Activated naive CD4-positive, alpha-beta T cell treated with anti-CD3 and anti-CD28 coated beads, Interleukin-2, amount 50 U/mL, for 16 hours (primary cell): ENCODE data around the gene SMYD3.

ENCODE experiments used
- DNase-seq: peaks from one replicate; pipeline ENCODE4 v3.0.0-alpha.2; 2020

SMYD3 gene

DNA sequence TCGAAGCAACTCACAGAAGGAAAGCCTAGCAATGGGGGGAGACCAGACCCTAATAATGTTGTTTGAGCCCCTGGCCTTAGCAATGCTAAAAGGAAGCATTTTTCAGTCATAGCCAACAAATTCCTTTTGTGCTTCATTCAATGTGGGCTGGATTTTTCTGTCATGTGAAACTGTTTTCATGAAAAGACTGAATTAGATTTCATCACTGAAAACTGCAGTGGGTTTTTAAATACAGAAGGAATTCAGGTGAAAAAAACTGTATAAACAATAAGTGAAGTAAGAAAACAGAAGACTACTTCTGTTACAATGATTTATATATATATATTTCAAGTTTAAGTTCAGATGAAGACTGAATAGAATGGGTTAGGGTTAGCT, 204.8 kb downstream of the SMYD3 start:
- DNase-seq, result no peak

DNA sequence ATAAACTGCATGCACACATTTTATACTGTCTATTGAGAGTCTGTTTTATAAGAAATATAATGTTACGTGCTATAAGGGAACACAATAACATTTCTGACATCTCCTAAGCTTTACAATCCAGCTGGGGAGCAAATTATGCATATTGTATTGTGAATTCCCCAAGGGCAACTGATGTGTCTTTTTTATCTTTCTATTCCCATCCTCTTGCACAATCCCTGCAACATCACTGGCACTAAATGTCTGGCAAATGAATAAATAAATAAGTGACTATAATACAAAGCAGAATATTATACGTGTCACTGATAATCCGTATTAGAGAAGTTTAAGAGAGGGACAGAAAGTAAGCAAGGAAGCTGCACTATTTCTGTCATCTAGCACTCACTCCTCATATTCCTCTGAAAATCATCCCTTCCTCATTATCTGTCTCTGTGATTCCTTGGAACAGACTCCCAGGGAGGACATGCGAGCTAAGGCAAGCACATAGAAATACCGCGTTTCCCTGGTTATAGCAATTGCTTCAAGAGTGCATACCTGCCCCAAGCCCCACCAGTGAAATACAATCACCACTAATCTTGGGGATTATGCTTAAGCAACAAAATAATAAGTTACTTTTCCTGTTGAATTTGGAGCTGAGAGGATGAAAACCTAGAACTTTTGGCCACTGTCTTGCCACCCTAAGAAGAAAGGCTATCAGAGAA, 205.4 kb downstream of the SMYD3 start:
- DNase-seq, result no peak

DNA sequence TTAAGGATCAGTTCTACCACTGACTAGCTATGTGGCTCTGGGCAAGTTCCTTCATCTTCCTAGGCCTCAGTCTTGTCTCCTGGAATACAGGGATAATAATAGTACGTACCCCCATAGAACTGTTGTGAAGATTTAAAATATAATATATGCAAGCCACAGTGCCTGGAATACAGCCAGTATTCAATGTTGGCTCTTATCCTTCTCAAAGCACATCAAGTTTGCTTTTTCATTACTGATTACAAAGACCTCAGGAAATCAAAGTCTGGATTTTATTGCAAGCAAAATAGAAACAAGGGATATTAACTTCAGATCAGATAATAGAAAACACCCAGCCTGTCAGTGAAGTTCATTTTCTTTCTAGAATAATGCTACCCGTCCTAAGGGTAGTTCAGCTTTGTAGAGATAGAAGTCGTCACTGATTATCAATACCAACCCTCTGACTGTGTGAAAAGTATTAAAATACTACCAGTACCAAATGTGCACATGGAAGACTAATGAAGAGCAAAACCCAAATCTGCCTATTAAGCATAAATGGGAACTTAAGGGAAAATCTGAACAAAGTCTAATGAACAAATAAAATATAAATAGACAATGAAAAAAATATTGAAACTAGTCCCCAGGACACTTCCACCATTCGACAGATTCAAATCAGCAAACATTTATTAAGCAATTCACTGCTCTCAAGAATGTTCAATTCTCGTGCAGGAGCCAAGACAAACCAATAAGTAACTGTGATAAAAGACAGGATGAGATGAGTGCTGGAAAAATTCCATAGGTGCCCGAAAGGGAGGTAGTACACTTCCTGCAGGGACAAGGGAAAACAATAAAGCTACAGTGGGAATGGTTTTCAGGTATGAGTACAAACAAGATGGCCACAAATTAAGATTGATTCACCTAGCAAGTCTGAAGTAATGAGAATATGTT, 206.2 kb downstream of the SMYD3 start:
- no peak for DNase-seq

DNA sequence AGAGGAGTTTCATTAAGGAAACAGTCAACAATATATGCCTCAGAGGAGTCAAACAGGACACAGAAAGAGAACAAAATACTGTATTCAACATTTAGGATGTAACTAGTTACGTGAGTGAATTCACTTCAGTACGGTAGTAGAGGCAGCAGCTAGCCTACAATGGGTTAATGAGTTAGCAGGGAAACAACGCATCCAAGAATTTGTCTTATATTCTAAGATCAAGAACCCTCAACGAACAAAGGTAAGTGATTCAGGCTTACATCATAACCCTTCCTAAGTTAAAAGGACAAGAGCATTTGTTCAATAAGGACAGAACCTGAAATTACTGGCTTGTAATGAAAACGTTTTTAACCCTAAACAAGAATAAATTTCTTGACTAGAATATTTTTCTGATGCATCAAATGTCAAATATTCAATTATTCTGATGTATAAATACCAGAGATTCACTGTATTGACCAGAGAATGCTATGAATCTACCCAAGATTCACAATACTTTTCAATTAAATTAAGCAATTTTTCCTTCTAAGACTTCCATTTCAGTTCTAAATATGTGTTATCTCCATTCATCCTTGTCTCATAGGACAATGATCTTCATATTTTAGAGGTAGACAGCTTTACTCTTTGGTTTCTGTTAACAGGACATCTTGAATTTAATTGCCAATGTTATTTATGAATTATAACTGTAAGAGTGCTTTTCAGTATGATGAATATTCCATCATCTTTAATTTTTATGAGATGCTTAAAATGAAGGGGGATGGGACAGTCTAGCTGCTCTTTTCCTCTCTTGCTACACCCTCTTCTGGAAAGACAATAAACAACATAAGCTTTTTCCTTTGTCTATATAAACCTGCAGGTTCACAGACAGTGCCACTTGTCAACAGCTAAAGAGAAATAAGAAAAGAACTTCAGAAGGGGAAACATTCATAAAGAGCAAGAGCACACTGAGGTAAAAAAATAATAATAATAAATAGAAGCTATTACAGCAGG, 209.5 kb downstream of the SMYD3 start:
- DNase-seq, result no peak

DNA sequence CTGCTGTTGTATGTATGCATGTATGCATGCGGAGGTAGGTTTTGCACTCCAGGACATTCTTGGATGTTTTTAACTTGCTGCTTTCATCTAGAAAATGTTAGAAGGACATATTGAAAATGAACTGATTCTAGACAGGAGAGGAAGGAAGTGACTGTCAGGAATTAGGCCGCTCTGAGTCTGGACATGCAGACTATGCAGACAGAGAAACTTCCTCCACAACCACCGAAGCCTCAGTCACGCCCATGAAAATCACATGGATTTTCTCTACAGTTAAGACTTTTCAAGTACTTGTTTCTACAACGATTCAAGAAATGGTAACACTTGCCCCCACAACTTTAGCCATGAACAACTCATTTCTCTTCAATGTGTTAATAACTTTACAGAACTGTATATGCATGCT, 211.1 kb downstream of the SMYD3 start:
- DNase-seq, result no peak

DNA sequence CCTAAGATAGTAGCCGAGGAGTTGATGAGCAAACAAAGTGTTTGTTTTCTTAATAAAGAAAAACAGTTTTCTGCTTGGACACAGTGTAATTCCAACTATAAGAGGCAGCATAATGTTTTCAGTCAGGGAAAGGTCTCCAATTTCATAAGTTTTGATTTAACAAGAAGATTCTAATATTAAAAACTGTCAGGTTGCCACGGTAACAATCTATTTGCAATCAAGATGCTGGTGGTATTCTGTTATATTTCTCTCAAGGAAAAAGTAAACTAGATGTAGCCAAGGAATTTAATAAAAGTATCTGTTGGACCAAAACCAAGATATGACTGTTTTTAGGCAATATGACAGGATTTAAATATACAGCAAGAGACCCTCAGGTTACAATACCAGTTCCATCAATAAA, 211.7 kb downstream of the SMYD3 start:
- no peak for DNase-seq

DNA sequence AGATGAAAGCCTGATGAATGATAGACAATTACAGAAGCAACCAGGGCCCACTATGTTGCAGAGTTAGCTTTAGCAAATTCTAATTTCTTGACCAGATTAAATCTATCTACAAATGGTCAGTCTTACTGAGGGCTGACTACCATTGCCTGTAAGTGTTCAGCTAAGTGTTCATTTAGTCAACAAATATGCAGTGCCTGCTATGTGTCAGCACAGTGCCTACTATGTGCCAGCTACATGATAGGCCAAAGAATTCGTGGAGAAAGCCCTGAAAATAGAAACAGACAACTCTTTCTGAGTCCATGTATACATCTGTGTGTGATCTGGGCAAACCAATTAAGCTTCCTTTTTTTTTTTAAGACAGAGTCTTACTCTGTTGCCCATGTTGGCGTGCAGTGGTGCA, 212.8 kb downstream of the SMYD3 start:
- no peak for DNase-seq

DNA sequence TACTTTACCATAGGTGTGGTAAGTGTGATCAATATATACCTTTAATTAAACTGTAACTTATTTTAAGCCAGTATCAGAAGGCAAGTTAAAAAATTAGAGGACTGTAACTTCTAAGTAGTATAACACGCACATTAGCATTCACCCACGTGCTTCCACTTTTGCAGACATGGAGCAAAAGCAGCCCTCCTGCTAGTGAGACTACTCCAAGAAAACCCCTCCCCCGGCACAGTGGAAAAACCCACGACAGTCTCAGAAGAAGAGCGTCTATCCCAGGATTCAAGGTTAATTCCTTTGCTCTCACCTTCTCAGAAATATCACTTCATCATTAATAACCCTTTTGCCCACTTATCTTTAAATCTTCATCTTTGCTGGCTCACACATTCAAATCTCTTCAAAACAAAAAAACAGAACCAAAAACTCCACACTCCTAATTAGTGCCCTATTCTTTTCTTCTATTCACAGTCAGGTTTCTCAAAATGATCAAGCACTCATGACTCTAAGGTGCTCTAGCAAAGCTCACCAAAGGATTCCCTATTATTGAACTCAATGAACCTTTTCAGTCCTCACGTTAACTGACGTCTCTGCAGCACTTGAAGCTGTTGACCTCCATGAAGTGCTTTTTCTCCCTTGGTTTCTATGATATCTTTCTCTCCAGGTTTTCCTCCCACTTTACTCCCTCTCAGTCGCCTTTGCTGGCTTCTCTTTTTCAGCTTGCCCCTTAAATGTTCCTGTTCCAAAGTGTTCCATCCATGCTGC, 213.5 kb downstream of the SMYD3 start:
- no peak for DNase-seq

DNA sequence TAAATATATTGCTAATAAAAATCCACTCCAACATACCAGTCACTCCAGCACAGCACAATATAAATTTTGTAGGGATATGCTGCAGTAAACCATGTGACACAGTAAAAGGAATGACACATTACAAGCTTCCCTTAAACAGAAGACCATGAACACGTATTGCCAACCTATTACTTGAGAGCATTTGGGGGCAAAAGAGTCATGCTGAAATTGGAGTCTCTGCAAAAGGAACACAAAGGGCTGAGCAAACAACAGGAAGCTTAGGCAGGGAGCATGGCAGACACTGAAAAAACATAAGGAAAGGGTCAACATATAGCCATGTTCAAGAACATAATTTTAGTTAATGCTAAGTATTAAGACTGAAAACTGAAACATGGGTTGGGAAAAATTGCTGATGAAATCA, 214.5 kb downstream of the SMYD3 start:
- DNase-seq, result no peak

DNA sequence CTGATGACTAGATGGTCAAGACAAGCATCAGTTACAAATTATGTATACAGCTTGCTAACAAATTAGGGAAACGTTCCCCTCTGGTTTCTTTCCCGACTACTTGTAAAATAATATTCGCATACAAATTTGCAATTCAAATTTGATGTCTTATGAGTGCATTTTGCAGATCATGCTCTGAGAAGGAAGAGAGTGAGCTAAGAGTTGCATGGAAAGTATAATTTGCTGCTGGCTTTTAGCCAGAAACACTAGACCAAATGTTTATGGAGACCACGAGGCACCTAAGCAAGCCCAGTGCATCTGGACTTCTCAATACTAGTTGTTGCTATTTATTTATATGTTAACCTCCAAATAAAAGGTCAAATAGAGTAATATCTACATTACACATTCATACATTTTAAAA, 216.0 kb downstream of the SMYD3 start:
- no peak for DNase-seq

DNA sequence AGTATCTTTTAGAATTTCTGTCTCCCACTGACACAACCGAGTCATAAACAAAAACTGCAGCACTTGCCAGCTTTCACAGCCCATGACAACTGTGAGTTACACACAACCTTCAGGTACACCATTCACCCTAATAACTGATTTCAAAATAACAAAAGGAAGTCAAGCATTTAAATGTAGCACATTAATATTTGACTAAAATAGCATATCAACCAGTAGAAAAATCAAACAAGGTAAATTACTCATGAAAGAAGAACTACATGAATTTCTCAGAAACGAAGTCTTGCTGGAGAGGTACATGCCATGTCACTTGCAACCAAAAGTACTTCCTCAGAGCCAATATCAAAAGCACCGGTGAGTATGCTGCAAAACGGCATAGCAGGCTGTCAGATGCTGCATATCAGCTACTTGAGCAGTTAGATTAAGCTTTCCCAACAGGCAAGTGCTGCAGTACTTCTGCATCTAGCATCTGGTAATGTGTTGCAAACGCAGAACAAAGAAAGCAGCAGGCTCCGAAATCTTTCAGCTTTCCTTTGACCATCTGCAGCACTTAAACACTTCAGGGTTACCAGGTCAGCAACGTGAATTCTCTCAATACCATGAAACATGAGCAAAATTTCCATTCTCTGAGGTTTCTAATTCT, 223.2 kb downstream of the SMYD3 start:
- no peak for DNase-seq

DNA sequence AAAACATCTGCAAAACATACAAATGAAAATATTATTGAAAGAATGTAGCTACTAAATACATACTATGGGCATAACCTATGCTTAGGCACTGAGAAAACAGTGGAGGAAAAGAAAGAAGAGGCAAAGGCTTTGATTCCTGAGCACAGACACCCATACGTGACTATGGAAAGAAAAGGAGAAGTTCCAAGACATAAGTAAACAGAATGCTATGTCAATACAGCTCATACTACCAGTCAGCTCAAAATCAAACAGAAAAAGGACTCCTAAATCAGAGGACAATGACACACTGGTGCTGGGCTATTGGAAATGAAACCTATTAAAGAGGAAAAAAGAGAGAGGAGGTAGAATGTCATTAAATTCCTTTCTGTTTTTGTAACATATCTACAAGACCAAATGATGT, 225.4 kb downstream of the SMYD3 start:
- no peak for DNase-seq

DNA sequence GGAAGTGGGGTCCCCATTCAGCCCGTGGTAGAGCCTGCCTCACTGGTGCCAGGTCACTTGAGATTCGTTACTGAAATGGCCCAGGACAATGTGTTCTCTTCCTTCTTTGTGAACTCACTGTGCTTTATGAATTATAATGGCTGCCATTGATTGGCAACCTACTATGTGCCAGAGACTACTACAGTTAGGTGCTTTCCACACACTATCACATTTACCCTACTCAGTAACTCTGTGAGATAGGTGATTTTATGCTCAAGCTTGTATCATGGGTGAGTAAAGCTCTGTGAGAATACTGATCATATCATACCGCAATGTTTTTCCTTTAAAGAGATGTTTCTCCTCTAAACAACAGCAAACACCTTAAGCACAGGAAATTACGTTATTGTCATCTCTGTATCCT, 225.9 kb downstream of the SMYD3 start:
- DNase-seq, result no peak

DNA sequence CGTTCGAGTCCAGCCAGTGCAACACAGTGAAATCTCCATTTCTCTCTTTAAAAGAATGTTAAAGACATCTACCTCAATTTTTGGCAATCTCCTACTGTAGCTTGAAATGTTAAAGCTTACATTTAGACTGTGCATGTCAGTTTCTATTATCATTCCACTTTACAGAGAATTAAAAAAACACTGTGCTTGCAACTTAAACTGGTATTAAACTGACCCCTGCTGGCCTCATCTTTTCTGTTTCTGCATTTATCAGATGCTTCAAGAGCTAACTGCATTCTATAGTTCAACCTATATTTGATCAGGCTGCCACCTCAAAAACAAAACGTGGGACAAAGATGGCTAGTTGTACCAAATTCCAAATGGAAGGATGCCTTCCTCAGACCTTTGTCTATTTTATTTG, 226.5 kb downstream of the SMYD3 start:
- DNase-seq, result no peak

DNA sequence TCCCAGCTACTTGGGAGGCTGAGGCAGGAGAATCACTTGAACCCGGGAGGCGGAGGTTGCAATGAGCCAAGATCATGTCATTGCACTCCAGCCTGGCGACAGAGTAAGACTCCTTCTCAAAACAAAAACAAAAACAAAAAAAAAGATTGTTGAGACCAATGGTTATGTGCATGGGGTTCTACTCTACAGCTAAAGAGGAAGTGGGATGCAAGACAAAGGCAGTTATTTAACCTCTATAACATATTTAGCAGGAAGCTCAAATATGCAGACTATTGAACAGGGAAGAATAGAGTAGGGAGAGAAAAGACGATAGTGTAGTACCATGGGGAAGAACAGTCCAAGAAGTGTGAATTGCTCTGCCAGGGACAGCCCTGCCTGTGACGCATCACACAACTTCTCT, 227.7 kb downstream of the SMYD3 start:
- no peak for DNase-seq

DNA sequence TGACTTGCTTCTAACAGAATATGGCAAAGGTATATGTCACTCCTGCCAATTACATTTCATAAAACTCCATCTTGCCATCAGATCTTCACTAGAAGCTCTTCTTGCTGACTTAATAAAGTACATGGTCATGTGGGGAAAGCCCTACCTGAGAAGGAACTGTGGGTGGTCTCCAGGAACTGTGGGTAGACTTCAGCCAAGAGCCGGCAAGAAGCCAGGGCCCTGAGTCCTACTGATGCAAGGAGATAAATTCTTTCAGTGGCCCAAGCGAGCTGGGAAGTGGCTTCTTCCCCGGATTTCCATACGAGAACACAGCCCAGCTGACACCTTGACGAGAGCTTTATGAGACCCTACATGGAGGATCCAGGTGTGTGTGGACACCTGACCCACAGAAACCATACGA, 228.7 kb downstream of the SMYD3 start:
- DNase-seq, result no peak

DNA sequence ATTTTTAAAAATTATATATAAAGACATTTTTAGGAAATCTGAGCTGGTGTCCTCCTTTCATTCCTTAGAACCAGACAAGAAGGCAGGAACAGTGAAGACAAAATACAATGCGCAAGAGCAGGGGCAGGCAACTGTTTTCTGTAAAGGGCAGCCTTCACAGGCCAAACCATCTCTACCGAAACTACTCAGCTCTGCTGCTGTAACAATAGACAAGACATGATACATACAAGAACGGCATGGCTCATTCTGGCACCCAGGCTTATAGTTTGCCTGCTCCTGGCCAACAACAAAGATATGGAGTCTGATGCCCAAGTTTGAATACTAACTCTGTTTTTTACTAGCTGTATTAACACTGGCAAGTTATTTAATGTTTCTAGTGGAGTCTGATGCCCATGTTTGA, 232.0 kb downstream of the SMYD3 start:
- DNase-seq, result no peak

DNA sequence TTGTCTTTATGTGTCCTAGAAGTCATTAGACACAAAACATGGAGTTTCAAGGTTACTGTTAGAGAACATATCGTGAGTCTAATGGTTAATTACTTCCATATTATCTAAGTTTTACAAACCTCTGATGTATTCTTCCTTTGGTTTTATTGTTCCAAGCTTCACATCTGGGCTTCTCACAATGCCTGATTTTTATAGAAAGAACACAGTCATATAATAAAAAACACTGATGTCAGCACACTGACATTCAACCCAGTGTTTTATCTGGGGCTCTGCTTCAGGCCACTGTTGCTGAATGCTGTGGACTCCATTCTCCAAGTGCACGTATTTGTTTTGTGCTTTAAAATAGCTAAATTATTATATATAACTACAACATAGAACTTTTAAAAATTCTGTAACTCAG, 232.9 kb downstream of the SMYD3 start:
- no peak for DNase-seq

DNA sequence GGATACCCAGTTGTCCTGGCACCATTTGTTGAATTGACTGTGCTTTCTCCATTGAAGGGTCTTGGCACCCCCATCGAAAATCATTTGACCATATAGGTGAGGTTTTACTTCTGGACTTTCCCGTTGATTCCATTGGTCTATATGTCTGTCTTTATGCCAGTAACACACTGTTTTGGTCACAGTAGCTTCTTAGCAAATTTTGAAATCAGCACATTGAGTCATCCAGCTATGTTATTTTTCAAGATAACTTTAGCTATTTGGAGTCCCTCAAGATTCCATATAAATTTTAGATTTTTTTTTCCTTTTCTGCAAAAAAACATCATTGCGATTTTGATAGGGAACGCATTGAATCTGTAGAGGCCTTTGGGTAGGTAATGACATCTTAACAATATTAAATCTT, 235.6 kb downstream of the SMYD3 start:
- no peak for DNase-seq

DNA sequence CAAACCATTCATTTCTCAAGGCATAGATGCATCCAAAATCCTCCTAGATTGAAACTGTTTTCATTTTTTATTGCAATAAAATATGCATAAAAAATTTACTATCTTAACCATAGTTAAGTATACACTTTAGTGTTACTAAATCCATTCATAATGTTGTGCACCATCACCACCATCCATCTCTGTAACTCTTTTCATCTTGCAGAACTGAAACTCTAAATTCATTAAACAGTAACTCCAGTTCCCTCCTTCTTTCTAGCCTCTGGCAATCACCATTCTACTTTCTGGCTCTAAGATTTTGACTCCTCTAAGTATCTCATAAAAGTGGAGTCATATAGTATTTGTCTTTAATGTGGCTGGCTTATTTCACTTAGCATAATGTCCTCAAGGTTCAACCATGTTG, 236.8 kb downstream of the SMYD3 start:
- DNase-seq, result no peak

DNA sequence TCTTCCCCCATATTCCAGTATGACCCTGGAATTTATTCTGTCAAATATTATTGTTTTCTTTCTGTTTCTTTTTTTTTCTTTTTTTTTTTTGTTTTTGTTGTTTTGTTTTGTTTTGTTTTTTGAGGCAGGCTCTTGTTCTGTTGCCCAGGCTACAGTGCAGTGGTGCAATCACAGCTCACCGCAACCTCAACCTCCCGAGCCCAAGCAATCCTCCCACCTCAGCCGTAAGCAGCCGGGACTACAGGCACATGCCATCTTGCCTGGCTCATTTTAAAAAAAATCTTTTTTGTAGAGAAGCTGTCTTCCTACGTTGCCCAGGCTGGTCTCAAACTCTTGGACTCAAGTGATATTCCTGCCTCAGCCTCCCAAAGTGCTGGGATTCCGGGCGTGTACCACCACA, 237.6 kb downstream of the SMYD3 start:
- DNase-seq, result no peak

DNA sequence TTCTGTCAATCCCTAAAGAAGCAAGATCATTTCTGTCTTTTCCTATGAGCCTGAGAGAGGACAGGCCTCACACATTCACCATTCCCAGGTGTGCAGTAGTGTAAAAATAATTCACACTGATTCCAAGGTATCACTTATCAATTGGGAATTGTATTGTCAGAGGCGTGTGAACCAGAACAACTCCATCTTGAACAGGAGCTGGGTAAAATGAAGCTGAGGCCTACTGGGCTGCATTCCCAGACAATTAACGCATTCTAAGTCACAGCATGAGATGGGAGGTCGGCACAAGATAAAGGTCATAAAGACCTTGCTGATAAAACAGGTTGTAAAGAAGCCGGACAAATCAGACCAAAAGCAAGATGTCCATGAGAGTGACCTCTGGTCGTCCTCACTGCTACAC, 239.2 kb downstream of the SMYD3 start:
- DNase-seq, result no peak
